HG03196 (cell line): ENCODE measurements around the gene C1GALT1C1.
"Not testable (repeated sequence)": the region's sequence is repeated elsewhere in the genome, so short reads cannot be mapped to it uniquely, and the experiment has no call there.

ENCODE experiments used
- ATAC-seq: cut with Tn5 transposase; IDR thresholded peaks from one replicate; pipeline ENCODE4 v1.9.1; 2021; ENCODE audit not compliant: unreplicated experiment

C1GALT1C1 gene

GRCh38 chrX:120629667-120630537, at the start of gene C1GALT1C1:
C1GALT1C1 (minus strand) TSS chrX:120630054; CDS start chrX:120627166, 2,888 bp downstream.
- ATAC-seq, result peak; percentile 98

DNA sequence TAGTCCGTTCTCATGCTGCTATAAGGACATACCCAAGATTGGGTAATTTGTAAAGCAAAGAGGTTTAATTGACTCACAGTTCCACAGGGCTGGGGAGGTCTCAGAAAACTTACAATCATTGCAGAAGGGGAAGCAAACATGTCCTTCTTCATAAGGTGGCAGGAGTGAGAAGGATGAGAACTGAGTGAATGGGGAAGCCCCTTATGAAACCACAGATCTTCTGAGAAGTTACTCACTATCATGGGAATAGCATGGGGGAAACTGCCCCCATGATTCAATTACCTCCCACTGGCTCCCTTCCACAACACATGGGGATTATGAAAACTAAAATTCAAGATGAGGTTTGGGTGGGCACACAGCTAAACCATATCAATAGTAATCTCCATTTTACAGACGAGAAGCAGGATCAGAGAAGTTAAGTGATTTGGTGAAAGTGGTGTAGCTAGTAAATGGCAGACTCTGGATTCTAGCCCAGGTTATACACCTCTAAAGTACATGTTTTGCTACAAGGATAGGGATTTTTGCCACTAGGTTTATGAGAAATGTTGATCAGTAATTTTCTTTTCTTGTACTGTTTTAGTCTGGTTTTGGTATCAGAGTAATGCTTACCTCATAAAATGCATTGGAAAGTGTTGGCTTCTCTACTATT, 47.3 kb upstream of the C1GALT1C1 start:
- ATAC-seq, result no peak

GRCh38 chrX:120672841-120673530, 43.1 kb upstream of the C1GALT1C1 start:
- ATAC-seq, result no peak

GRCh38 chrX:120672389-120672788, 42.5 kb upstream of the C1GALT1C1 start:
- no peak for ATAC-seq

DNA sequence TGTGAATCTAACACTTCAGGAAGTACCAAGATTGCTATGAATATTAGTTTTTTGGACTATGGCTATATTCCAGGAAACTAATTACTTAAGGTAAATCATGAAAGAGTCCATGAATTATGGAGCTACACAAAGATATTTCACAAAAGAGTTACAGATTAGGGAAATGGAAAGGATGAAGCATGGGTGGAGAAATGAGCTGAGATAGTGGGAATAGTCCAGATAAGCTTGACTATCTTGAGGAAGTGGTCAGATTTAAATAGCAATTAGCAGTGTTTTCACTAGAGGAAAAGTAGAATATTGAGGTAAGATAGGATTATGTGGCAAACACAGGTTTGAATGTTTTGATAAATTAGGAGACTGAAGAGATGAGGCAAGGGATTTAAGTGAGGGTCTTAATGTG, 42.1 kb upstream of the C1GALT1C1 start:
- ATAC-seq, result no peak

GRCh38 chrX:120668357-120668756, 38.5 kb upstream of the C1GALT1C1 start:
- ATAC-seq, result no peak

DNA sequence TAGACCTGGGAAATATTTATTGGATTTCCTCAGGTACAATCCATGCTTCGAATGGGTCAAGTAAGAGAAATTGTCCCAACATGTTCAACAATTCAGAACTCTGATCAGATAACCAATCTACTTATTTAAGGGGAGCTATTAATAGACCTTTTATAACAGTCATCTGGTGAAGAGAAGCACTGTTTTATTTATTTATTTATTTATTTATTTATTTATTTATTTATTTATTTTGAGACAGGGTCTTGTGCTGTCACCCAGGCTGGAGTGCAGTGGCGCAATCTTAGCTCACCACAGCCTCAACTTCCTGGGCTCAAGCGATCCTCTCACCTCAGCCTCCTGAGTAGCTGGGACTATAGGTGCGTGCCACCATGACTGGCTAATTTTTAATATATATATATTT, 34.7 kb upstream of the C1GALT1C1 start:
- not testable (repeated sequence) for ATAC-seq

DNA sequence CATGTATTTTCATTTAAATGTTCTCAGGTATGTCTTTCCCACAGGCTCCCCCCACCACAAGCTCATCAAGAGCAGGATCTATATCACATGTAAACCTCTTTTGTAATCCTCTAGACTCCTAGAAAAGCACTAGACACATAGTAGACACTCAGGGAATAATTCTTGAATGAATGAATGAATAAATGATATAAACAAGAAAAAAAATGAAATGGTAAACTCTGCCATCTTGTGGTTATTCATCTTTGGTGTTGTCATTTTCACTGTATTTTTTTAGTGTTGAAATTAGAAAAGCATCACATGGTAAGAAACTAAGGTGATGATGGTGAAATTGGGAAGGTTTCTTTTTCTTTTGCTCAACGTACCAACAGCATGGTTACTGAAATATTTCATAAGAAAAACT, 34.2 kb upstream of the C1GALT1C1 start:
- ATAC-seq, result no peak

GRCh38 chrX:120662662-120663061, 32.8 kb upstream of the C1GALT1C1 start:
- ATAC-seq, result no peak

- ATAC-seq, result no peak
Observed at GRCh38 chrX:120660637-120661036, 30.8 kb upstream of the C1GALT1C1 start.

GRCh38 chrX:120653000-120653399, 23.1 kb upstream of the C1GALT1C1 start:
- no peak for ATAC-seq

DNA sequence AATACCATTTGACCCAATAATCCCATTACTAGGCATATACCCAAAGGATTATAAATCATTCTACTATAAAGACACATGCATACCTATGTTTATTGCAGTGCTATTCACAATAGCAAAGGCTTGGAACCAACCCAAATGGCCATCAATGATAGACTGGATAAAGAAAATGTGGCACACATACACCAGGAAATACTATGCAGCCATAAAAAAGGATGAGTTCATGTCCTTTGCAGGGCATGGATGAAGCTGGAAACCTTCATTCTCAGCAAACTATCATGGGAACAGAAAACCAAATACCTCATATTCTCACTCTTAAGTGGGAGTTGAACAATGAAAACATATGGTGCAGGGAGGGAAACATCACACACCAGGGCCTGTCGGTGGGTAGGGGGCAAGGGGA, 22.4 kb upstream of the C1GALT1C1 start:
- ATAC-seq, result not testable (repeated sequence)

GRCh38 chrX:120647127-120647526, 17.3 kb upstream of the C1GALT1C1 start:
- no peak for ATAC-seq

GRCh38 chrX:120642871-120643270, 13.0 kb upstream of the C1GALT1C1 start:
- ATAC-seq, result no peak

- ATAC-seq, result no peak
Observed at GRCh38 chrX:120638619-120639018, 8.8 kb upstream of the C1GALT1C1 start.

DNA sequence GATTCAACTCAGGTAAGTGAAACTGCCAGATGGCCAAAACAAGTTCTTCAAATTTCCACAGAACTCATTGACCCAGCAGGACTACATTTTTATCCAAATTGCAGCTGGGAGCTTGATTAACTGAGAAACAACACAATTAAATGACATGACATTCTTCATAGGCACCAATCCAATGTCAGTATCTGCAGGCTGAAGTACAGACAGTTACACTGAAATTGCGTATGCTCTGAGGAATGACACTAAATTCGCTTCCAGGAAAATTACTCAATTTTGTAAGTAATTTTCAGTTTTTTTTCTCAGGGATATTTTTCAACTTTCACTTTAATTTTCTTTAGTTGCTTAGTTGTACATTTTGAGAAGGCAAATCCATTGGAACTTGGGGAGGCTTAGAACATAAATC, 4.5 kb downstream of the C1GALT1C1 start:
- no peak for ATAC-seq

DNA sequence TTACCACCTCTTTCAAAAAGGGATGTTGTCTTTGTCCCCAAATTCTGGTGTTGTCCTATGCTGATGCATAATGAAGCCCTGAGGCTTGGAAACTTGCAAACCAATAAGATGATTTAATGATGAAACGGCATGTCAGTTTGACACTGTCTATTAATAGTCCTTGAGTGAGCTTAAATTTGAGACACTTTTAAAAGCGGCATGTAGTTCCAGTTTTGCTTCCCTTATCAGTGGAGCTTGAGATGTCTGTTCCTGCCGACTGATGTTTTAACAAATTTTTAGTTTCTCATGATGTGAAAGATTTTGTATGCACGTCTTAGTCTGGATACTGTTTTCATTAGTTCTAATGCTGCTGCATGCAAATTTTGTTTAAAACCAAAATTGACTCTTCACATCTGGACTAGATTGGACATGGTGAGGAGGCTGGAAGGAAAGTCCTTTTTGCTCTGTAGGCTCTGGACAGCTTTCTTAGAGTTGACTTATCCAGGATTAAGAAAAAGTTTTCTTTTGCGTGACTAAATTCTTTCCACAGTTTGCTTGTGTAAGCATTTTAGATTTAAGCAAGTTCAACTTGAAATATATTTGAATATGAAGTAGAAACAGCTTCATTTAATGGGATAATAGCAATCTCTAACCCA, 11.7 kb downstream of the C1GALT1C1 start:
- ATAC-seq, result no peak

- no peak for ATAC-seq
Observed at GRCh38 chrX:120614816-120615215, 15.0 kb downstream of the C1GALT1C1 start.

DNA sequence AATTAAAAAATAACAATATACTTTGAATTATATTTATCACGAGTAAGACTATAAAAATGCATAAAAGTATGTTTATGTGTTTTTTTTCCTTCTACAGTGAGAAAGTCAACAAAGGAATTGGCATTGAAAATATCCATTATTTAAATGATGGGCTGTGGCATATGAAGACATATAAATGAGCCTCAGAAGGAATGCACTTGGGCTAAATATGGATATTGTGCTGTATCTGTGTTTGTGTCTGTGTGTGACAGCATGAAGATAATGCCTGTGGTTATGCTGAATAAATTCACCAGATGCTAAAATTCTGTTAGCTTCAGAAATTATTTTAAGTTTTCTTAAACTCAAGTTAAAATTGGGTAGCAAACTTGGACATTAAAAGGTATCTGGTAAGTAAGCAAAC, 17.8 kb downstream of the C1GALT1C1 start:
- no peak for ATAC-seq

GRCh38 chrX:120604361-120604782, 25.5 kb downstream of the C1GALT1C1 start:
- peak; percentile 60 for ATAC-seq

GRCh38 chrX:120603707-120604360, 26.0 kb downstream of the C1GALT1C1 start, which contains the start of gene MCTS1:
MCTS1 (plus strand) TSS chrX:120604101; CDS start chrX:120604237, 136 bp downstream.
- peak; percentile 96 for ATAC-seq
